VCaP (cell line): Measurements from ENCODE around the gene TAF4.

Experiments used
- H3K27ac ChIP-seq: fragments of 450-650 bp; 2 replicates; pipeline ENCODE4 v1.5.1; 2017
- TF ChIP-seq, protein P1 (sequence below): fragments of 450-650 bp; conservative IDR thresholded peaks from 2 replicates; pipeline ENCODE4 v1.5.1; 2017; ENCODE audit warnings: mild to moderate bottlenecking, moderate library complexity

TAF4 gene

DNA sequence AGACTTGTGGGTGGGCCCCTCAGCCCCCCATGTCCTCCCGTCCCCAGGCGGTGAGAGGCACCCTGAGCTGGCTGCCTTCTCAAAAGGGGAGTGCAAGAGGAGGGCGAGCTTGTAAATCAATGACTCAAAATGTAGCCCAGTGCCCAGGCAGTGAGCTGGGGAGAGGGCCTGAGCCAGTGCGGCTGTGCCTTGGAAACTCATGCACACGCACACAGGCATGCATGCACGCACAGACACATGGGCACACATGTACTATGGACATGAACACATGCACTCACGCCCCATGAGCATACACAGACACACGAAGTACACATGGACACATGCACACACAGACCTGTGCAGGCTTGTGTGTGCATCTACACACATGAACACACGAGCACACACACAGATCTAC lies 133.5 kb downstream of the TAF4 start:
- no peak overlapping the region for H3K27ac ChIP-seq
- TF ChIP-seq, protein P1, sequence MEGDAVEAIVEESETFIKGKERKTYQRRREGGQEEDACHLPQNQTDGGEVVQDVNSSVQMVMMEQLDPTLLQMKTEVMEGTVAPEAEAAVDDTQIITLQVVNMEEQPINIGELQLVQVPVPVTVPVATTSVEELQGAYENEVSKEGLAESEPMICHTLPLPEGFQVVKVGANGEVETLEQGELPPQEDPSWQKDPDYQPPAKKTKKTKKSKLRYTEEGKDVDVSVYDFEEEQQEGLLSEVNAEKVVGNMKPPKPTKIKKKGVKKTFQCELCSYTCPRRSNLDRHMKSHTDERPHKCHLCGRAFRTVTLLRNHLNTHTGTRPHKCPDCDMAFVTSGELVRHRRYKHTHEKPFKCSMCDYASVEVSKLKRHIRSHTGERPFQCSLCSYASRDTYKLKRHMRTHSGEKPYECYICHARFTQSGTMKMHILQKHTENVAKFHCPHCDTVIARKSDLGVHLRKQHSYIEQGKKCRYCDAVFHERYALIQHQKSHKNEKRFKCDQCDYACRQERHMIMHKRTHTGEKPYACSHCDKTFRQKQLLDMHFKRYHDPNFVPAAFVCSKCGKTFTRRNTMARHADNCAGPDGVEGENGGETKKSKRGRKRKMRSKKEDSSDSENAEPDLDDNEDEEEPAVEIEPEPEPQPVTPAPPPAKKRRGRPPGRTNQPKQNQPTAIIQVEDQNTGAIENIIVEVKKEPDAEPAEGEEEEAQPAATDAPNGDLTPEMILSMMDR: no peak

DNA sequence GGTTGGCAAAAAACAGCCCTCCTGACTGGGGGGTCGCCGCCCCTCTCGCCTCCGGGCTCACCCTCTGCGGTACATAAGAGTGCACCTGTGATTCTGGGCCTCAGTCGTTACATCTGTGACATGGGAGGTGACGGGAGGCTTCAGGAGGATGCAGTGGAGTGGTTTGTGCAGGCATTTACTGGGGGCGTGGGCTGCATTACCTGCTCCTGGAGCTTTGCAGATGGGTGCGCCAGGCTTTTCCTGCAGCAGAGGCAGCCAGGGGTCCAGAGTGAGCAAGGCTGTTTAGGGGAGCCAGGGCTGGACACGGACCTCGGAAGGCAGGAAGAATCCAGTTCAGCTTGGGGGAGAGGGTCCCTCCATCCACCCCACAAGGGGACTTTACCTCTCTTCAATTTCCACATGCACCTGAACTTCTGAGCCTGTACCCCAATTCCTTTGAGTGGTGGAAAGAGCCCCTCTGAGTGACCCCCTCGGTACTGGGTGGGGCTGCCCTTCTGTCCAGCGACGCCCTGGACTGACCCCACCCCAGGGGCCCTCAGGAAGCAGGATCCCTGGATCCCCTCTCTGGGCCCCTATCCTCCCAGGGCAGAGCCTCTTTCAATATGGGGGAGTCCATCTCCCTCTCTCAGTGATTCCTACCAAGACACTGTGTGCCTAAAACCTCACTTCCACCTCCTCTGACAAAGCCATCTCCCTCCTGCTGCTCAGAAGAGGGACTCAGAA lies 134.0 kb downstream of the TAF4 start:
- TF ChIP-seq, protein P1: no peak
- H3K27ac ChIP-seq: no peak overlapping the region

DNA sequence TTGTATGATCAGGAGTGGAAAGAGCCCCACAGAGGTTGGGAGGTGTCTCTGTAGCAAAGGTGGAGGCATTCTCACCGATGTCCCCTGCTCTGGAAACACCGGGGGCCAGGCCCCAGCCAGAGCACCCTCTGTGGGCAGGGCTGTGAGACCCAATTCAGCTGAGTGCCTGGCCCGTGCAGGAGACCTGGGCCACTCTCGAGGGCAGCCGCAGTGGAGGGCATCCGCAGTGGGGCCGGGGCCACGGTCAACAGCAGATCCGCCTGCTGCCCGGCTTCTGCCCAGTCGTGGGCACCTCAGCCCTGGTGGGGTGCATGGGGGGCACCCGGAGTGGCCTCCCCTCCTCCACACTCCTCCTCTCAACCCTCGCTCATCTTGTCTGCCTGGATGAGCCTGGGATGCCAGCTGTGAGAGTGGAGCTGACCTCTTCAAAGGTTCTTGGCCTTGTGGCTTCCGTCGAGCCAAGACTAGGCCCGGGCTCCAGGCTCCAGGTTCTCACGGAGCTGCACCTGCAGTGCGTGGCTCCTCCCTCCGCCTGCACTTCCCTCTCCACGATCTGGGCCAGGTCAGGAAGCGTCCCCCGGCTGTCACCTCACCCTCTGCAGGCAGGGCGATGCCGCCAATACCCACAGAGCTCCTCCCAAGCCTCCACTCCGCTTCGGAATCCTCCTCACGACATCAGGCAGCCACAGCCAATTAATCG lies 134.8 kb downstream of the TAF4 start:
- H3K27ac ChIP-seq: no peak overlapping the region
- TF ChIP-seq, protein P1: no peak

DNA sequence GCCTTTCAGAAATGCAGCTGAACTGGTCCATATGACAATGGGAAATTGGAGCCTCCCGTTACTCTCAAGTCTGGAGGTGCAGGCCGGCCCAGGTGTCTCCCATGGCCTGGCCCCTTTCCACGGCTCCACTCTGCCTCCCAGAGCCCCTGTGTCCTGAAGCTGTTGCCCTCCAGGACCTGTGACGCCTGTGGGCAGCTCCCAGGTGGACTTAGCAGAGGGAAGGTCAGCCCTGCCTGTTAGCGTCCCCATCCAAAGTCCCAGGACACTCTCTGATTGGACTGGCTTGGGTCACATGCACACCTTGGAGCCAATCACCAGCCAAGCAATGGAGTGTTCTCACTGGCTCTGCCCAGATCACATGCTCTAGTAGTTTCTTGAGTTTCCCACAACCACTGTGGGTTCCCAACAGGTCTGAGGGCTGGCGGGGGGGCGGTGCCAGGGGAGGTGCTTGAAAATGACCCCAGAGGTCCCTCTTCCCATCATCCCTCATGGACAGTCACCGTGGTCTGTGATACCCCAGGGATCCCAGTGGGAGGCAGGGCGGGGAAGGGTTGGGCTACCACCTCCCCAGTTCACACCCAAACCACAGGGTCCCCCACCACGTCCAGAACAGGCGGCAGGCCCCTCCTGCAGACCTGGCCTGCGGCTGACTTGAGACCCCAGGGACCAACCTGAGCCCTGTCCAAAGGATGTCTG lies 135.6 kb downstream of the TAF4 start:
- no peak overlapping the region for H3K27ac ChIP-seq
- TF ChIP-seq, protein P1: no peak

DNA sequence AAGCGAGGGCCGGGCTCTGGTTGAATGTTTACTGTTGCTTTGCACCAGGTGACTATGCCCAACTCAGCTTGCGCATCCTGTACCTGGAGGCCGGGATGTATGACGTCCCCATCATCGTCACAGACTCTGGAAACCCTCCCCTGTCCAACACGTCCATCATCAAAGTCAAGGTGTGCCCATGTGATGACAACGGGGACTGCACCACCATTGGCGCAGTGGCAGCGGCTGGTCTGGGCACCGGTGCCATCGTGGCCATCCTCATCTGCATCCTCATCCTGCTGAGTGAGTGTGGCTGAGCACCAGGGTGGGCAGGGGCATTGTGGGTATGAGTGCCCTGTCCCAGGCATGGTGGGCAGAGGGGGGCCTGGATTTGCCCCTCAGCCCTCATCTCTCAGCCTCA lies 136.1 kb downstream of the TAF4 start:
- H3K27ac ChIP-seq: no peak overlapping the region
- TF ChIP-seq, protein P1: no peak

DNA sequence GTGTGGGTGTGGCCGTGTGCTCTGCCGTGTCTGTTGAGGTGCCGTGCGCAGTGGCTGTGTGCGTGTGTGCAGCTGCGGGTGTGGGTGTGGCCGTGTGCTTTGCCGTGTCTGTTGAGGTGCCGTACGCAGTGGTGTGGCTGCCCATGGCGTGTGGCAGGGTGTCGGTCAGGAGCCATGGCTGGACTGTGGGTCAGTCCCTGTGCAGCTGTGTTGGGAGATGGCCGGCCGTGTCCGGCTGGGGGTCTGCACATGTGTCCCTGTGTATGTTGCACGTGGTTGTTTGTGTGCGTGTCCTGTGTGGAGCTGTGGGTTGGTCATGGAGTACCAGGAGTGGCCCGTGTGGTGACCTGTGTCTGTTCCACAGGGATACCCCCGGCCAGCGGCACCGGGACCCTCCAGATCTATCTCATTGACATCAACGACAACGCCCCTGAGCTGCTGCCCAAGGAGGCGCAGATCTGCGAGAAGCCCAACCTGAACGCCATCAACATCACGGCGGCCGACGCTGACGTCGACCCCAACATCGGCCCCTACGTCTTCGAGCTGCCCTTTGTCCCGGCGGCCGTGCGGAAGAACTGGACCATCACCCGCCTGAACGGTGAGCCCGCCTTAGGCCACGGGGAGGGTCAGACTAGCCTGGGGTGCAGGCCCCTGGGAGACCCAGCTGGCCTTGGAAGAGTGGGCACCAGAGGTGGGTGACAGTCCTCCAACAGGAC lies 137.7 kb downstream of the TAF4 start:
- H3K27ac ChIP-seq: no peak overlapping the region
- TF ChIP-seq, protein P1: no peak
